ENCODE measurements around the gene TPM4.

The TPM4 gene

GRCh38 chr19:16088351-16089009 is 12.2 kb downstream of the TPM4 start:
- Histone ChIP-seq H3K36me3 (ENCODE audit: control insufficient read depth, low read length) (peaks cover 92% of the 10 kb centered on the region), H4K20me1 (ENCODE audit: control insufficient read depth, insufficient read depth, low read depth, low read length) (no peaks in the 10 kb centered on the region; the same call in 1 of the 2 replicates), H3K79me2 (ENCODE audit: control insufficient read depth, low read length) (peaks cover 14% of the 10 kb centered on the region), H3K27ac (ENCODE audit: low read depth, low read length) (no peak overlapping the region), H3K9me3 (ENCODE audit: control insufficient read depth, insufficient read depth, low read length) (no peaks in the 10 kb centered on the region), H3K4me1 (ENCODE audit: control insufficient read depth, low read length) (no peaks in the 10 kb centered on the region), H3K4me2 (ENCODE audit: low read length) (no peak overlapping the region), H3K9me2 (replicated peaks; ENCODE audit: control insufficient read depth, low read length) (no peaks in the 10 kb centered on the region), H3K27me3 (ENCODE audit: control insufficient read depth, low read length) (no peaks in the 10 kb centered on the region), H3F3A (ENCODE audit: control insufficient read depth, insufficient read depth) (no peaks in the 10 kb centered on the region; the same call in 1 of the 2 replicates), H3K4me3 (ENCODE audit: low read length) (no peak overlapping the region)
- TF ChIP-seq CTCF (IDR thresholded peaks at IDR 0.05; ENCODE audit: low read depth, low read length, poor library complexity, severe bottlenecking) (peak; percentile 23), EZH2phosphoT487 (IDR thresholded peaks at IDR 0.05; ENCODE audit: borderline replicate concordance, low read length) (no peak)

- no peaks in the 10 kb centered on the region; the same call in 1 of the 2 replicates for H3F3A ChIP-seq (ENCODE audit: control insufficient read depth, insufficient read depth)
- H3K27ac ChIP-seq (ENCODE audit: low read depth, low read length), result no peak overlapping the region
- H3K79me2 ChIP-seq (ENCODE audit: control insufficient read depth, low read length), result peaks cover 11% of the 10 kb centered on the region
- H3K4me2 ChIP-seq (ENCODE audit: low read length), result no peak overlapping the region
- H3K4me1 ChIP-seq (ENCODE audit: control insufficient read depth, low read length), result no peaks in the 10 kb centered on the region
- H4K20me1 ChIP-seq (ENCODE audit: control insufficient read depth, insufficient read depth, low read depth, low read length), result no peaks in the 10 kb centered on the region; the same call in 1 of the 2 replicates
- no peaks in the 10 kb centered on the region for H3K9me3 ChIP-seq (ENCODE audit: control insufficient read depth, insufficient read depth, low read length)
- H3K4me3 ChIP-seq (ENCODE audit: low read length), result no peak overlapping the region
- H3K9me2 ChIP-seq (replicated peaks; ENCODE audit: control insufficient read depth, low read length), result no peaks in the 10 kb centered on the region
- TF ChIP-seq CTCF (IDR thresholded peaks at IDR 0.05; ENCODE audit: low read depth, low read length, poor library complexity, severe bottlenecking), result no peak
- TF ChIP-seq EZH2phosphoT487 (IDR thresholded peaks at IDR 0.05; ENCODE audit: borderline replicate concordance, low read length), result no peak
- peaks cover 91% of the 10 kb centered on the region for H3K36me3 ChIP-seq (ENCODE audit: control insufficient read depth, low read length)
- no peaks in the 10 kb centered on the region for H3K27me3 ChIP-seq (ENCODE audit: control insufficient read depth, low read length)
Measured at GRCh38 chr19:16089010-16089846, 12.9 kb downstream of the TPM4 start.

- no peaks in the 10 kb centered on the region; the same call in 1 of the 2 replicates for H4K20me1 ChIP-seq (ENCODE audit: control insufficient read depth, insufficient read depth, low read depth, low read length)
- no peaks in the 10 kb centered on the region for H3K9me3 ChIP-seq (ENCODE audit: control insufficient read depth, insufficient read depth, low read length)
- H3K36me3 ChIP-seq (ENCODE audit: control insufficient read depth, low read length), result peaks cover 89% of the 10 kb centered on the region
- H3K27me3 ChIP-seq (ENCODE audit: control insufficient read depth, low read length), result no peaks in the 10 kb centered on the region
- no peak overlapping the region for H3K4me3 ChIP-seq (ENCODE audit: low read length)
- H3F3A ChIP-seq (ENCODE audit: control insufficient read depth, insufficient read depth), result no peaks in the 10 kb centered on the region; the same call in 1 of the 2 replicates
- H3K79me2 ChIP-seq (ENCODE audit: control insufficient read depth, low read length), result no peaks in the 10 kb centered on the region
- TF ChIP-seq CTCF (IDR thresholded peaks at IDR 0.05; ENCODE audit: low read depth, low read length, poor library complexity, severe bottlenecking) (no peak), EZH2phosphoT487 (IDR thresholded peaks at IDR 0.05; ENCODE audit: borderline replicate concordance, low read length) (no peak)
- H3K4me1 ChIP-seq (ENCODE audit: control insufficient read depth, low read length), result no peaks in the 10 kb centered on the region
- no peak overlapping the region for H3K27ac ChIP-seq (ENCODE audit: low read depth, low read length)
- H3K4me2 ChIP-seq (ENCODE audit: low read length), result no peak overlapping the region
- no peaks in the 10 kb centered on the region for H3K9me2 ChIP-seq (replicated peaks; ENCODE audit: control insufficient read depth, low read length)
Measured at GRCh38 chr19:16091546-16092475, 15.5 kb downstream of the TPM4 start.
